ENCODE results near the gene MRPL44. TPM values are rescaled to one million over a fixed set of nuclear protein-coding genes. Genes with fewer than 3 reads are reported as not detected.

The MRPL44 gene
- total and polyA plus RNA-seq, 2 of the 13 experiments (the other 11 are each of a cell fraction or from before 2014, with no cell fraction given): 38.4 to 78.0 TPM

DNA sequence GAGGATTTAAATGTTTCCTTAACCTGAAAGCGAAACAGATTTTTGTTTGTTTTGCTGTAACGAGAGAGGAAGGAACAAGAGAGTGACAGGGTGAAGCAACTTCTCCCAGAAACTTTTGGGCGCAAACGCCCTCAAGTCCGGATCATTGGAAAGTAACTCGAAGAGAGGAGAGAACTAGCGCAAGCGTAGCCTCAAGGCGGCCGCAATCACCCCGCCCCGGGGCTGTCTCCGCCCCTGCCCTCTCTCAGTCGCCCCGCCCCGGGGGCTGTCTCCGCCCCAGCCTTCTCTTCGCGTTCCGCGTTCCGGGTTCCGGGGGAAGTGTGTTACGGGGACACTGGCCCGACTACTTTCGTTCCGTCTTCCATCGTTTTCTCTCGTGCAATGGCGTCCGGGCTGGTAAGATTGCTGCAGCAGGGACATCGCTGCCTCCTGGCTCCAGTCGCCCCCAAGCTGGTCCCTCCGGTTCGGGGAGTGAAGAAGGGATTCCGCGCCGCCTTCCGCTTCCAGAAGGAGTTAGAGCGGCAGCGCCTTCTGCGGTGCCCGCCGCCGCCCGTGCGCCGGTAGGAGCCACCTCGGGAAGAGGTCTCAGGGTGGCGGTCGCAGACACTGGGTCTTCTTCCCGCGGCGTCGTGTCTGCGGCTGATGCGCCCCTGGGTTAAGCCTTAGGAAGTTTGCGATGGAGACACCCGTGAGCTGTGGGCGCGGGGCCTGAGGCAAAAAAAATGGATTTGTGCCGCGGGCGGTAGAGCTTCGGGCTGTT, at the start of gene MRPL44 (continued):
- TF ChIP-seq ZNF501 (CRISPR knock-in tag; IDR thresholded peaks at IDR 0.05): peak; percentile 100
- TF ChIP-seq, protein P1, sequence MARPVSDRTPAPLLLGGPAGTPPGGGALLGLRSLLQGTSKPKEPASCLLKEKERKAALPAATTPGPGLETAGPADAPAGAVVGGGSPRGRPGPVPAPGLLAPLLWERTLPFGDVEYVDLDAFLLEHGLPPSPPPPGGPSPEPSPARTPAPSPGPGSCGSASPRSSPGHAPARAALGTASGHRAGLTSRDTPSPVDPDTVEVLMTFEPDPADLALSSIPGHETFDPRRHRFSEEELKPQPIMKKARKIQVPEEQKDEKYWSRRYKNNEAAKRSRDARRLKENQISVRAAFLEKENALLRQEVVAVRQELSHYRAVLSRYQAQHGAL (CRISPR knock-in tag; IDR thresholded peaks at IDR 0.05; ENCODE audit: not compliant biosample characterization): peak; percentile 85
- peak; percentile 30; the same call in 1 of the 2 replicates for TF ChIP-seq TCF7 (IDR thresholded peaks at IDR 0.05; ENCODE audit: low read depth)
- peak; percentile 98 for TF ChIP-seq ZMAT3 (CRISPR knock-in tag; conservative IDR thresholded peaks at IDR 0.05)
- peak; percentile 81; the same call in 1 of the 2 replicates for TF ChIP-seq ZNF720 (CRISPR knock-in tag; IDR thresholded peaks at IDR 0.05)
- peak; percentile 96 for TF ChIP-seq ZNF678 (CRISPR knock-in tag; IDR thresholded peaks at IDR 0.05)
- TF ChIP-seq RORA (CRISPR knock-in tag; IDR thresholded peaks at IDR 0.05): no peak
- TF ChIP-seq ZNF615 (CRISPR knock-in tag; IDR thresholded peaks at IDR 0.05; ENCODE audit: borderline replicate concordance): peak; percentile 98
- TF ChIP-seq ZNF614 (CRISPR knock-in tag; IDR thresholded peaks at IDR 0.05; ENCODE audit: borderline replicate concordance): peak; percentile 99
- peak; percentile 90 for TF ChIP-seq SNAI1 (CRISPR knock-in tag; IDR thresholded peaks at IDR 0.05; ENCODE audit: borderline replicate concordance)
- peak; percentile 96; the same call in 1 of the 2 replicates for TF ChIP-seq EHMT2 (IDR thresholded peaks at IDR 0.05; ENCODE audit: borderline replicate concordance, low read depth, low read length)
- peak; percentile 95 for TF ChIP-seq GATAD2A (CRISPR knock-in tag; IDR thresholded peaks at IDR 0.05)
- TF ChIP-seq ZNF205 (CRISPR knock-in tag; IDR thresholded peaks at IDR 0.05): peak; percentile 97
- TF ChIP-seq PHF20 (CRISPR knock-in tag; IDR thresholded peaks at IDR 0.05): peak; percentile 100
- TF ChIP-seq, protein P2, sequence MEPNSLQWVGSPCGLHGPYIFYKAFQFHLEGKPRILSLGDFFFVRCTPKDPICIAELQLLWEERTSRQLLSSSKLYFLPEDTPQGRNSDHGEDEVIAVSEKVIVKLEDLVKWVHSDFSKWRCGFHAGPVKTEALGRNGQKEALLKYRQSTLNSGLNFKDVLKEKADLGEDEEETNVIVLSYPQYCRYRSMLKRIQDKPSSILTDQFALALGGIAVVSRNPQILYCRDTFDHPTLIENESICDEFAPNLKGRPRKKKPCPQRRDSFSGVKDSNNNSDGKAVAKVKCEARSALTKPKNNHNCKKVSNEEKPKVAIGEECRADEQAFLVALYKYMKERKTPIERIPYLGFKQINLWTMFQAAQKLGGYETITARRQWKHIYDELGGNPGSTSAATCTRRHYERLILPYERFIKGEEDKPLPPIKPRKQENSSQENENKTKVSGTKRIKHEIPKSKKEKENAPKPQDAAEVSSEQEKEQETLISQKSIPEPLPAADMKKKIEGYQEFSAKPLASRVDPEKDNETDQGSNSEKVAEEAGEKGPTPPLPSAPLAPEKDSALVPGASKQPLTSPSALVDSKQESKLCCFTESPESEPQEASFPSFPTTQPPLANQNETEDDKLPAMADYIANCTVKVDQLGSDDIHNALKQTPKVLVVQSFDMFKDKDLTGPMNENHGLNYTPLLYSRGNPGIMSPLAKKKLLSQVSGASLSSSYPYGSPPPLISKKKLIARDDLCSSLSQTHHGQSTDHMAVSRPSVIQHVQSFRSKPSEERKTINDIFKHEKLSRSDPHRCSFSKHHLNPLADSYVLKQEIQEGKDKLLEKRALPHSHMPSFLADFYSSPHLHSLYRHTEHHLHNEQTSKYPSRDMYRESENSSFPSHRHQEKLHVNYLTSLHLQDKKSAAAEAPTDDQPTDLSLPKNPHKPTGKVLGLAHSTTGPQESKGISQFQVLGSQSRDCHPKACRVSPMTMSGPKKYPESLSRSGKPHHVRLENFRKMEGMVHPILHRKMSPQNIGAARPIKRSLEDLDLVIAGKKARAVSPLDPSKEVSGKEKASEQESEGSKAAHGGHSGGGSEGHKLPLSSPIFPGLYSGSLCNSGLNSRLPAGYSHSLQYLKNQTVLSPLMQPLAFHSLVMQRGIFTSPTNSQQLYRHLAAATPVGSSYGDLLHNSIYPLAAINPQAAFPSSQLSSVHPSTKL (CRISPR knock-in tag; IDR thresholded peaks at IDR 0.05): peak; percentile 89
- TF ChIP-seq NR2F6 (IDR thresholded peaks at IDR 0.05): peak; percentile 60; the same call in 1 of the 2 replicates
- TF ChIP-seq NR2F6 (CRISPR knock-in tag; IDR thresholded peaks at IDR 0.05): peak; percentile 76; the same call in 1 of the 2 replicates
- no peak; the same call in none of the 2 replicates for TF ChIP-seq DNMT1 (CRISPR knock-in tag; IDR thresholded peaks at IDR 0.05)
- TF ChIP-seq, protein P3, sequence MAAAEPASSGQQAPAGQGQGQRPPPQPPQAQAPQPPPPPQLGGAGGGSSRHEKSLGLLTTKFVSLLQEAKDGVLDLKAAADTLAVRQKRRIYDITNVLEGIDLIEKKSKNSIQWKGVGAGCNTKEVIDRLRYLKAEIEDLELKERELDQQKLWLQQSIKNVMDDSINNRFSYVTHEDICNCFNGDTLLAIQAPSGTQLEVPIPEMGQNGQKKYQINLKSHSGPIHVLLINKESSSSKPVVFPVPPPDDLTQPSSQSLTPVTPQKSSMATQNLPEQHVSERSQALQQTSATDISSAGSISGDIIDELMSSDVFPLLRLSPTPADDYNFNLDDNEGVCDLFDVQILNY (CRISPR knock-in tag; conservative IDR thresholded peaks at IDR 0.05): peak; percentile 69; the same call in 1 of the 2 replicates
- TF ChIP-seq KLF9 (CRISPR knock-in tag; IDR thresholded peaks at IDR 0.05; ENCODE audit: low read depth): peak; percentile 84
- peak; percentile 99 for TF ChIP-seq ZNF772 (CRISPR knock-in tag; IDR thresholded peaks at IDR 0.05)
- peak; percentile 88 for TF ChIP-seq FOXA3 (CRISPR knock-in tag; IDR thresholded peaks at IDR 0.05)
- TF ChIP-seq ELF4 (CRISPR knock-in tag; IDR thresholded peaks at IDR 0.05; ENCODE audit: borderline replicate concordance): peak; percentile 98
- no peak for TF ChIP-seq ZKSCAN5 (CRISPR knock-in tag; IDR thresholded peaks at IDR 0.05)
- TF ChIP-seq ZNF383 (CRISPR knock-in tag; IDR thresholded peaks at IDR 0.05; ENCODE audit: borderline replicate concordance): peak; percentile 88; the same call in 1 of the 2 replicates

All from HepG2 (cell line).